Stomach (tissue), 9 donors: ENCODE results near the gene GPR4. TPM values are rescaled to one million over a fixed set of nuclear protein-coding genes. Genes with fewer than 3 reads are reported as not detected.
A peak's percentile ranks its signal among the peaks of the same experiment; 100 is the strongest.

ENCODE experiments used
- DNase-seq, 2 donors: peaks; one replicate each; pipeline versions ENCODE4 v3.0.0 to v3.0.0-alpha.2; 2013 to 2019
- H3K27ac ChIP-seq, 5 donors: fragments of 200-600 bp in 4 of 5; sonication (generic) in 4 of 5; one replicate each; pipeline ENCODE4 v1.5.1; 2013 to 2019; ENCODE audit warnings: mild to moderate bottlenecking in 1 of 5, moderate library complexity in 1 of 5
- H3K27me3 ChIP-seq, 3 donors: fragments of 200-600 bp; sonication (generic); one replicate each; pipeline ENCODE4 v1.5.1; 2017 to 2019; ENCODE audit warnings: mixed run types in 1 of 3
- H3K36me3 ChIP-seq, 4 donors: fragments of 200-600 bp; sonication (generic); 1 replicate in 3 of 4; 2 replicates in 1 of 4; pipeline ENCODE4 v1.5.1; 2016 to 2019
- H3K4me1 ChIP-seq, 4 donors: fragments of 200-600 bp; sonication (generic); one replicate each; pipeline ENCODE4 v1.5.1; 2016 to 2019
- H3K4me3 ChIP-seq, 4 donors: fragments of 200-600 bp; sonication (generic) in 3 of 4; one replicate each; pipeline ENCODE4 v1.5.1; 2016 to 2019; ENCODE audit warnings: mild to moderate bottlenecking in 1 of 4
- H3K9me3 ChIP-seq, 4 donors: fragments of 200-600 bp; sonication (generic); one replicate each; pipeline ENCODE4 v1.5.1; 2016 to 2019
- EP300 ChIP-seq: sonication (generic); formaldehyde crosslinking; IDR thresholded peaks from one replicate; pipeline ENCODE4 v1.6.1; 2017; ENCODE audit warnings: antibody characterized with exemption
- POLR2A ChIP-seq, 4 donors: fragments of 450-650 bp; IDR thresholded peaks; one replicate each; pipeline ENCODE4 v1.6.1; 2016; ENCODE audit warnings: antibody characterized with exemption in 4 of 4, control low read depth in 2 of 4, mild to moderate bottlenecking in 1 of 4, moderate library complexity in 1 of 4
- POLR2AphosphoS5 ChIP-seq, 3 donors: sonication (generic); formaldehyde crosslinking; IDR thresholded peaks; one replicate each; pipeline ENCODE4 v1.6.1; 2016; ENCODE audit warnings: antibody characterized with exemption in 3 of 3
- WGBS, 5 donors: extraction: QIAGEN DNeasy Blood & Tissue Kit in 3 of 5; methylation state at CpG; one replicate each; pipeline versions ENCODE4 v1.1.5 to v1.1.7; 2013 to 2018; 5-methylcytosine and 5-hydroxymethylcytosine counted together
- intact Hi-C: fragments of 100-400 bp; cut with DNase I; formaldehyde crosslinking; loops from one replicate; pipeline ENCODE4 v1.15.1; 2023; ENCODE audit warnings: low total_unique reads
- polyA plus RNA-seq, 3 donors: library from polyadenylated mRNA; stranded (reverse); fragments of 200-250 nt; gene quantifications; one replicate each; pipeline ENCODE4 v1.2.3, GENCODE V29; 2013
- total RNA-seq, 5 donors: library from RNA; depleted of rRNA; stranded (reverse); fragments of >200 nt; gene quantifications; one replicate each; pipeline versions ENCODE4 v1.1.0 to v1.2.3, GENCODE V29; 2014 to 2016
- TF ChIP-seq, protein P1 (sequence below), 7 experiments: fragments of 450-650 bp in 4 of 7; fragments of 200-600 bp in 3 of 7; sonication (generic) in 3 of 7; IDR thresholded peaks; one replicate each; pipeline ENCODE4 v1.5.1; 2016 to 2019; ENCODE audit warnings: antibody characterized with exemption in 7 of 7, control low read depth in 2 of 7, mild to moderate bottlenecking in 1 of 7
- donor health status: healthy with polysubstance abuse.
- donor health status: Bipolar disorder and iron deficiency.
- donor health status: healthy.

Gene GPR4
- total and polyA plus RNA-seq, 8 donors, result 0.60 to 5.8 (median 2.3) TPM

DNA sequence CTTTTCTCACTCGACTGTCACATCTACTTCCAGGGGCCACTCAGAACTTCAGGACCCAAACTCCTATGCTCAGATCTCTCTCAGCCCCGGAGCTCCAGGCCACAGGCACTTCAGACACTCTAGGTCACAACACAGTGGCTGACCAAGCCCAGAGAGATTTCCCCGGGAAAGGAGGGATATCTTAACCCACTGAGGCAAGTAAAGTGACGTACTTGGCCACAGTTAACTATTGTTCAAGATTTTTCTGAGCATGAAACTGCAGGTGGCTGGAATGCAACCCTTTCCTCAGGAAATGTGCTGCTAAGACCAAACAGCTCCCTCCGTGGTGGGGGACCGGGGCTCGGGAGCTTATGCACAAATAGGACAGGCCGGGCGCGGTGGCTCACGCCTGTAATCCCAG is 41.3 kb downstream of the GPR4 start:
- WGBS, 5 donors, result 83 to 91% (median 86%) methylated on average over 7 to 11 of the region's 11 CpGs
- Histone ChIP-seq H3K27me3 (no peaks in the 10 kb centered on the region), H3K4me3 (no peak overlapping the region), H3K36me3 (no peaks in the 10 kb centered on the region), H3K9me3 (no peaks in the 10 kb centered on the region), H3K4me1 (peaks cover 0 to 27% (median 16%) of the 10 kb centered on the region in 4 donors), H3K27ac (no peak overlapping the region)
- intact Hi-C loops, result no loop called here
- TF ChIP-seq, protein P1, sequence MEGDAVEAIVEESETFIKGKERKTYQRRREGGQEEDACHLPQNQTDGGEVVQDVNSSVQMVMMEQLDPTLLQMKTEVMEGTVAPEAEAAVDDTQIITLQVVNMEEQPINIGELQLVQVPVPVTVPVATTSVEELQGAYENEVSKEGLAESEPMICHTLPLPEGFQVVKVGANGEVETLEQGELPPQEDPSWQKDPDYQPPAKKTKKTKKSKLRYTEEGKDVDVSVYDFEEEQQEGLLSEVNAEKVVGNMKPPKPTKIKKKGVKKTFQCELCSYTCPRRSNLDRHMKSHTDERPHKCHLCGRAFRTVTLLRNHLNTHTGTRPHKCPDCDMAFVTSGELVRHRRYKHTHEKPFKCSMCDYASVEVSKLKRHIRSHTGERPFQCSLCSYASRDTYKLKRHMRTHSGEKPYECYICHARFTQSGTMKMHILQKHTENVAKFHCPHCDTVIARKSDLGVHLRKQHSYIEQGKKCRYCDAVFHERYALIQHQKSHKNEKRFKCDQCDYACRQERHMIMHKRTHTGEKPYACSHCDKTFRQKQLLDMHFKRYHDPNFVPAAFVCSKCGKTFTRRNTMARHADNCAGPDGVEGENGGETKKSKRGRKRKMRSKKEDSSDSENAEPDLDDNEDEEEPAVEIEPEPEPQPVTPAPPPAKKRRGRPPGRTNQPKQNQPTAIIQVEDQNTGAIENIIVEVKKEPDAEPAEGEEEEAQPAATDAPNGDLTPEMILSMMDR (IDR thresholded peaks at IDR 0.05), result no peak
- TF ChIP-seq EP300 (no peak), POLR2AphosphoS5 (IDR thresholded peaks at IDR 0.05) (no peak), POLR2A (IDR thresholded peaks at IDR 0.05) (no peak)
- DNase-seq, result no peak

DNA sequence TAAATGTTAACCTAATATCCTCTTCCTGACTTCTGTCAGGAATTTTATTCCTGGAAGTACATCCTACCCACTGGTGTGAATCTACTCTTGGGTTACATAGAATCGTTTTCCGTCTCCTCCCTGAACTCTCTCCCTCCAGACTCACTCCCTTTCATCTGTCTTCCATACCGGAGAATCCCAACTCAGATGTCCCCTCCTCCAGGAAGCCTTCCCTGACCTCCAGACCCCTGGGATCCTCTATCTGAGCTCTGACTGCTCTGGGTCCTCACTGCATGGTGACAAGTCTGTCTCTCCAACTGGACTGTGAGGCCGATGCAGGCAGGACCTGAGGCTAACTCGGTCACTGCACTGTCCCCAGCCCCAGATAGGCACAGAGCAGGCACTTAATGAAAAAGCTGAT is 42.0 kb downstream of the GPR4 start:
- Histone ChIP-seq H3K4me1 (peaks cover 0 to 27% (median 16%) of the 10 kb centered on the region in 4 donors), H3K9me3 (no peaks in the 10 kb centered on the region), H3K36me3 (no peaks in the 10 kb centered on the region), H3K27ac (no peak overlapping the region), H3K27me3 (no peaks in the 10 kb centered on the region), H3K4me3 (no peak overlapping the region)
- no peak for DNase-seq
- intact Hi-C loops, result no loop called here
- WGBS, 5 donors, result 91 to 94% (median 93%) methylated on average over 5 of the region's 5 CpGs
- TF ChIP-seq EP300, result no peak
- TF ChIP-seq, protein P1 (IDR thresholded peaks at IDR 0.05), result no peak
- TF ChIP-seq POLR2A (IDR thresholded peaks at IDR 0.05), result no peak
- TF ChIP-seq POLR2AphosphoS5 (IDR thresholded peaks at IDR 0.05), result no peak

DNA sequence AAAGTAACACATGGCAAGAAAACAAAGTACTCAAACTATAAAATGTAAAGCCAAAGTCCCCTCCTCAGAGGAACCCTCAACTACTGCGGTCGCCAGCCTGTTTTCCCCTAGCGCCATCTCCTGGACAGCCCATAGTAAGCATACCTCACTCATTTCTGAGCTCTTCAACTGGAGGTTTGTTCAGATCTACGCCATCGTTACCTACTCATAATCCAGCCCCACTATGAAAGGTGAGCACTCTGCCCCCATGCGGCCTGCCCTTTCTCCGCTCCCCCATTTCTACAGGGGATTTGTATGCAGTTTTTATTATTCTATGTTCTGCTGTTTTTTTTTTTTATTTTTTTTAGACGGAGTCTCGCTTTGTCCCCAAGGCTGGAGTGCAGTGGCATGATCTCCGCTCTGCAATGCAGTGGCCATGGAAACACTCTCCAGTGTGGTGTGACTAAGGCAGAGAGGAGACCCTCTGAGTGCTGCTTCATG is 43.6 kb downstream of the GPR4 start:
- TF ChIP-seq POLR2AphosphoS5 (IDR thresholded peaks at IDR 0.05), result no peak
- TF ChIP-seq, protein P1 (IDR thresholded peaks at IDR 0.05), result peak in 4 of 7 experiments; percentile 18 to 44 (median 36)
- intact Hi-C loops, result no loop called here
- Histone ChIP-seq H3K4me1 (peaks cover 0 to 29% (median 19%) of the 10 kb centered on the region in 4 donors), H3K4me3 (no peak overlapping the region), H3K27me3 (no peaks in the 10 kb centered on the region), H3K36me3 (peaks cover 0 to 4% (median 3%) of the 10 kb centered on the region in 4 donors), H3K9me3 (no peaks in the 10 kb centered on the region), H3K27ac (no peak overlapping the region)
- DNase-seq, result peak; percentile 56 to 80
- 48 to 53% (median 50%) methylated on average over 10 of the region's 10 CpGs for WGBS, 5 donors

DNA sequence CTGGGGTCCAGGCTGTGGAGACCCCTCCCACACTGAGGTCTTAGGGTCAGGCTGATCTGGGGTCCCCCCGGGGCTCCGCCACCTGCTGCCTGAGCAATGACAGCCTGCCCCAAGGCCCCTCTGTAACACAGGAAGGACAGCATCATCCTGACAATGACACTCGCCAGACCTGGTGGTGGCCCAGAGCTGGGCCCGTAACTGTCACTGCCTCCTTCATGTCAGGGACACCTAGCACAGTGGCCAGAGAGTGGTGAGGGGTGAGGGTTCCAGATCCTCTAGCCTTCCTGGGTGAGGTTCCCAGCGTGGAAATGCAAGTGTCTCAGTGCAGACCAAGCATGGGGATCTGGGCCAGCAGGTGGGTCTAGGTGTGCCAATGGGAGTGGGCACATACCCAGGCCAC is 45.2 kb downstream of the GPR4 start:
- Histone ChIP-seq H3K27me3 (no peaks in the 10 kb centered on the region), H3K4me1 (peaks cover 0 to 20% (median 16%) of the 10 kb centered on the region in 4 donors), H3K4me3 (no peak overlapping the region), H3K36me3 (peaks cover 0 to 15% (median 12%) of the 10 kb centered on the region in 4 donors), H3K9me3 (no peaks in the 10 kb centered on the region), H3K27ac (no peak overlapping the region)
- DNase-seq, result no peak
- 76 to 90% (median 89%) methylated on average over 4 to 5 of the region's 5 CpGs for WGBS, 5 donors
- intact Hi-C loops, result no loop called here
- TF ChIP-seq EP300, result no peak
- TF ChIP-seq POLR2AphosphoS5 (IDR thresholded peaks at IDR 0.05), result no peak
- TF ChIP-seq POLR2A (IDR thresholded peaks at IDR 0.05), result no peak
- TF ChIP-seq, protein P1 (IDR thresholded peaks at IDR 0.05), result no peak
